HEK293T (cell line): ENCODE data around the gene PXK.

Source experiments
- CTCF ChIA-PET: fragments of 350-600 bp; formaldehyde crosslinking; extraction: SDS; loops from one replicate; lab custom pipeline; 2021; ENCODE audit warnings: antibody characterized with exemption, inconsistent platforms; lab: Yijun Ruan, JAX
- POLR2A ChIA-PET: fragments of 350-600 bp; formaldehyde crosslinking; extraction: SDS; loops from one replicate; lab custom pipeline; 2020; ENCODE audit warnings: antibody characterized with exemption, inconsistent platforms; lab: Yijun Ruan, JAX
- DNase-seq: peaks from one replicate; pipeline ENCODE4 v3.0.0; 2012; ENCODE audit warnings: mixed read lengths; ENCODE audit errors: extremely low spot score
- ARNT ChIP-seq: fragments of 450-650 bp; IDR thresholded peaks from 2 replicates; pipeline ENCODE4 v1.6.1; 2017; ENCODE audit warnings: mild to moderate bottlenecking
- BHLHE40 ChIP-seq: fragments of 450-650 bp; IDR thresholded peaks from 2 replicates; pipeline ENCODE4 v1.6.1; 2016; ENCODE audit warnings: mild to moderate bottlenecking, moderate library complexity, borderline replicate concordance
- CTBP1 ChIP-seq: fragments of 450-650 bp; IDR thresholded peaks from 2 replicates; pipeline ENCODE4 v1.6.1; 2016; ENCODE audit warnings: borderline replicate concordance
- ELF4 ChIP-seq: fragments of 450-650 bp; IDR thresholded peaks from 2 replicates; pipeline ENCODE4 v1.6.1; 2017; ENCODE audit warnings: antibody characterized with exemption
- FOXA1 ChIP-seq: fragments of 450-650 bp; IDR thresholded peaks from 2 replicates; pipeline ENCODE4 v1.6.1; 2016; ENCODE audit warnings: mild to moderate bottlenecking
- FOXK2 ChIP-seq: fragments of 450-650 bp; IDR thresholded peaks from 2 replicates; pipeline ENCODE4 v1.6.1; 2016; ENCODE audit warnings: mild to moderate bottlenecking
- FOXM1 ChIP-seq: fragments of 450-650 bp; IDR thresholded peaks from 2 replicates; pipeline ENCODE4 v1.6.1; 2017; ENCODE audit warnings: mild to moderate bottlenecking, borderline replicate concordance
- HDGF ChIP-seq: fragments of 450-650 bp; IDR thresholded peaks from 2 replicates; pipeline ENCODE4 v1.6.1; 2017; ENCODE audit warnings: antibody characterized with exemption, borderline replicate concordance
- L3MBTL2 ChIP-seq: fragments of 450-650 bp; conservative IDR thresholded peaks from 2 replicates; pipeline ENCODE4 v1.6.1; 2016; ENCODE audit warnings: mild to moderate bottlenecking
- LEF1 ChIP-seq: fragments of 450-650 bp; IDR thresholded peaks from 2 replicates; pipeline ENCODE4 v1.6.1; 2017; ENCODE audit warnings: mild to moderate bottlenecking, borderline replicate concordance
- NFRKB ChIP-seq: fragments of 450-650 bp; IDR thresholded peaks from 2 replicates; pipeline ENCODE4 v1.6.1; 2016; ENCODE audit warnings: mild to moderate bottlenecking, moderate library complexity
- SP1 ChIP-seq: fragments of 450-650 bp; IDR thresholded peaks from 2 replicates; pipeline ENCODE4 v1.6.1; 2017
- SUZ12 ChIP-seq: fragments of 450-650 bp; IDR thresholded peaks from 2 replicates; pipeline ENCODE4 v1.6.1; 2016; ENCODE audit warnings: mild to moderate bottlenecking
- TARDBP ChIP-seq: fragments of 450-650 bp; IDR thresholded peaks from 2 replicates; pipeline ENCODE4 v1.6.1; 2016
- ZNF384 ChIP-seq: fragments of 450-650 bp; IDR thresholded peaks from 2 replicates; pipeline ENCODE4 v1.6.1; 2016
- TF ChIP-seq, protein P1 (sequence below): fragments of 450-650 bp; IDR thresholded peaks from 2 replicates; pipeline ENCODE4 v1.6.1; 2016

PXK gene

DNA sequence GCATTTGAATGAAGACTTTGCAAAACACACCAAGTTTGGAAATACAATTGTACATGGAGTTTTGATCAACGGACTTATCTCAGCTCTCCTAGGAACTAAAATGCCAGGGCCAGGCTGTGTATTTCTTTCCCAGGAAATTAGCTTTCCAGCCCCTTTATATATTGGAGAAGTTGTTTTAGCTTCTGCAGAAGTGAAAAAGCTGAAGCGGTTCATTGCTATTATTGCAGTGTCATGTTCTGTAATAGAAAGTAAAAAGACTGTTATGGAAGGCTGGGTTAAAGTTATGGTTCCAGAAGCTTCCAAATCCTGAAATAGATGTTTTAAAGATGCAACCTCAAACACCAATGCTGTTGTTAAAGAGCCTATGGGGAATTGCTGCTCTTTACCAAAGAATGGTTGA is 14.9 kb upstream of the PXK start:
- TF ChIP-seq FOXK2 (no peak), ARNT (no peak), FOXA1 (no peak), ELF4 (no peak), BHLHE40 (no peak), LEF1 (no peak), L3MBTL2 (no peak), NFRKB (no peak), FOXM1 (no peak), ZNF384 (no peak), HDGF (no peak), CTBP1 (no peak), TARDBP (no peak), SUZ12 (no peak), SP1 (no peak)
- TF ChIP-seq, protein P1, sequence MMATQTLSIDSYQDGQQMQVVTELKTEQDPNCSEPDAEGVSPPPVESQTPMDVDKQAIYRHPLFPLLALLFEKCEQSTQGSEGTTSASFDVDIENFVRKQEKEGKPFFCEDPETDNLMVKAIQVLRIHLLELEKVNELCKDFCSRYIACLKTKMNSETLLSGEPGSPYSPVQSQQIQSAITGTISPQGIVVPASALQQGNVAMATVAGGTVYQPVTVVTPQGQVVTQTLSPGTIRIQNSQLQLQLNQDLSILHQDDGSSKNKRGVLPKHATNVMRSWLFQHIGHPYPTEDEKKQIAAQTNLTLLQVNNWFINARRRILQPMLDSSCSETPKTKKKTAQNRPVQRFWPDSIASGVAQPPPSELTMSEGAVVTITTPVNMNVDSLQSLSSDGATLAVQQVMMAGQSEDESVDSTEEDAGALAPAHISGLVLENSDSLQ: no peak
- no peak for DNase-seq
- ChIA-PET CTCF (interaction anchor here (0.6 to 2.3 kb wide), 2 partner anchors 97 to 298 kb away, joined by 6 to 10 read pairs; no protein-coding TSS in a partner anchor), POLR2A (interaction anchor here (0.9 to 3.5 kb wide), 2 partner anchors 11 to 17 kb away, joined by 5 to 18 read pairs; partner anchors contain the start of genes HTD2 and RPP14)

DNA sequence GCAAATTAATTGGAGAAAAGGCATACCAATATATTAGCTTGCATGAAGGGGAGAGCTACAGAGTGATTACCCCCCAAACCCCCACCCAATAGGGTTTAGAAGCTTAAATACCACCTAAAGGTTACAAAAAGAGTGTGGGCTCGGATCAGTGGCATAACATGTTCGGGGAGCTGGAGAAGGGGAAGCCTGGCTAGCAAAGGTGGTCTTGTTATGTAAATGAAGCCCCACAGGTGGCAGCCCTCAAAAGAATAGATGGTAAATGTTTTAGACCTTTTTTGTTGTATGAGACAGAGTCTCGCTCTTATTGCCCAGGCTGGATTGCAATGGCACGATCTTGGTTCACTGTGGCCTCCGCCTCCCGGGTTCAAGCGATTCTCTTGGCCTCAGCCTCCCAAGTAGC is 10.9 kb upstream of the PXK start:
- ChIA-PET POLR2A (no interaction called here), CTCF (interaction anchor here (0.6 to 1.1 kb wide), 2 partner anchors 101 to 134 kb away, joined by 3 to 4 read pairs; no protein-coding TSS in a partner anchor)
- no peak for DNase-seq
- no peak for TF ChIP-seq ELF4
- no peak for TF ChIP-seq FOXM1
- TF ChIP-seq SUZ12: no peak
- TF ChIP-seq LEF1: no peak
- no peak for TF ChIP-seq NFRKB
- TF ChIP-seq, protein P1: no peak
- no peak for TF ChIP-seq CTBP1
- no peak for TF ChIP-seq BHLHE40
- TF ChIP-seq ZNF384: no peak
- no peak for TF ChIP-seq FOXA1
- TF ChIP-seq TARDBP: no peak
- no peak for TF ChIP-seq L3MBTL2
- TF ChIP-seq FOXK2: no peak
- TF ChIP-seq HDGF: no peak

DNA sequence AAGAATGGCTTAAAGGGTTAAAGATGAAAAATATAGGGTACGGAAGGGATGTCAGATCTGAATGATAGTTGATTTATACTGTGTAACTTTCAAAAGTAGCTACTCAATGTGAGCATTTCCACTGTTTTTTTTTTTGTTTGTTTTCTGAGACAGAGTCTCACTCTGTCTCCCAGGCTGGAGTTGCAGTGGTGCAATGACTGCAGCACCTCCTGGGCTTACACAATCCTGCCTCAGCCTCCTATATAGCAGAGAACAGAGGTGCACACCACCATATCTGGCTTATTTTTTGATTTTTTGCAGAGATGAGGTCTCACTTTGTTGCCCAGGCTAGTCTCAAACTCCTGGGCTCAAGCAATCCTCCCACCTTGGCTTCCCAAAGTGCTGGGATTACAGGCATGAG is 9.9 kb upstream of the PXK start:
- no peak for DNase-seq
- ChIA-PET CTCF (interaction anchor here (1.1 kb wide), 1 partner anchor 100 kb away, joined by 4 read pairs; no protein-coding TSS in a partner anchor), POLR2A (no interaction called here)
- no peak for TF ChIP-seq FOXA1
- no peak for TF ChIP-seq BHLHE40
- no peak for TF ChIP-seq L3MBTL2
- TF ChIP-seq NFRKB: no peak
- TF ChIP-seq CTBP1: no peak
- TF ChIP-seq FOXK2: no peak
- no peak for TF ChIP-seq SUZ12
- TF ChIP-seq LEF1: no peak
- TF ChIP-seq, protein P1: no peak
- TF ChIP-seq HDGF: no peak
- no peak for TF ChIP-seq FOXM1

DNA sequence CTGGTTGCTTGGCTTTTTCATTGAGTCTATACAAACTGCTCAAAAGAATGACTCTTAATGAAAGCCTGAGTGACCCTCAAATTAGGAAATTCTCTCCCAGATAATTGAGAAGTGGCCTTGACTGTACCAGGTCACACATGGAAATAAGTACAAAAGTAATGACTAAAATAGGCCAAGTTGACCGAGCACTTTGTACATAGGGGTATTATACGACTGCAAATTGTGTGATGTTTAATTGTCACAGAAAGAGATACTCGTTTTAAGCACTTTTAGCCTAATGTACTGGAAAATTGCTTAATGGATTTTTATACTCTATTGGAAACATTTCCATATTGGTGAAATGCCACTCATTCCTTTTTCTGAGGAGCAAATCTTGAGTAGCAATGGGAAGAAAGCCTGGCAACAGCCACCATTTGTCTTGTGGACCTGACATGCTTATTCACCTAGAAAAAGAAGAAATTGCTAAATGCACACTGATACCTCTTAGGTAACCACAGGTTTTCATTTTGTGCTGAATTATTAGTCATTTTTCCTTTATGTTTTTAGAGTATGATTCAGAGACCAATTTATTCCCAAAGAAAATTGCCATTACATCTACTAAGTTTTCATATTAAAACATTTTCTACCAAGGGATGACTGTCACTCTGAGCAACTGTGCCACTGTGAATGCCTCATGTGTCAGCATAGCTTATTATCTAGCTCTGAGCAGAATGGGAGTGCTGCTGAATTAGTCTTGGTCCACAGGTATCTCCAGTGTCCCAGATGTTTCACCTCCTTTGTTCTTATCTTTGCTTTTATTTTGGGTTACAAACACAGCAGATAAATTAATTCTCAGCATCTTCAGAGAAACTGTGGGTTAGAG is 8.9 kb upstream of the PXK start:
- ChIA-PET POLR2A (no interaction called here), CTCF (interaction anchor here (0.6 kb wide), 1 partner anchor 16 kb away, joined by 3 read pairs; no protein-coding TSS in a partner anchor)
- no peak for TF ChIP-seq ELF4
- TF ChIP-seq FOXA1: no peak
- no peak for TF ChIP-seq ARNT
- no peak for TF ChIP-seq FOXM1
- no peak for TF ChIP-seq CTBP1
- no peak for TF ChIP-seq ZNF384
- DNase-seq: no peak

DNA sequence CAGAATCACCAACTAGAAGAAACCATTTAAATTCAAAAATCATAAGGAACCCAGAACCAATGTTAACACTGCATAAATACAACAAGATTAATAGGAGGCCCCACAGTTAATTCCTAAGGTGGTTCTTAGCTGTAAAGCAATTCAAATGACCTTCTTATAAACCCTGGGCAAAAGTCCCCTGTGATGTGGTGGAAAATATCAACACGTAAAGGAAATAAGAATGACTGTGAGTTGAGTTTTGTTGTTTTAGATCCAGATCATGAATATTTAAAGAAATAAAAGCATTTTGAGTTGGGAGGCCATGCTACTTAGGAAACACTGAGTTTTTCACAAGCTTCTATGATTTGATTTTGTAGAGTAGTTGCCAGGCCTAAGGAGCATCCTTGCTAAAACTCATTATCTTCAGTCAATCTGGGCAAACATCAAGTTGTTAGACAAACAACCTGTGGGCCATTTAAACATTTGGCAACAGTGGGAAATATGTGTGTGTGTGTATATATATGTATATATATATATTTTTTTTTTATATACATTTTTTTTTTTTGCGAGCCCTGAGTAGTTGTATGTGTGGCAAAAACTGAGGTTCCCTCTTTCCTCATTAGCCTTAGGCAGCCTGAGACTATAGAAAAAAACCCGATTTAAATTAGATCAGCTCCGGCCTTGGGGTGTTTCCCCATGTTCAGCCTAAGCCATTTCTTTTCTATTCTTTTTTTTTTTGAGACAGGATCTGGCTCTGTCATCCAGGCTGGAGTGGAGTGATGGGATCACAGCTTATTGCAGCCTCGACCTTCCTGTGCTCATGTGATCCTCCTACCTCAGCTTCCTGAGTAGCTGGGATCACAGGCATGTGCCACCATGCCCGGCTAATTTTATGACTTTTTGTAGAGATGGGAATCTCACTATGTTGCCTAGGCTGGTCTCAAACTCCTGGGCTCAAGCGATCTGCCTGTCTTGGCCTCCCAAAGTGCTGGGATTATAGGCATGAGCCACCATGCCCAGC is 8.0 kb upstream of the PXK start:
- ChIA-PET CTCF (no interaction called here), POLR2A (interaction anchor here (0.6 to 1.0 kb wide), 2 partner anchors 9 to 10 kb away, joined by 3 to 4 read pairs; no protein-coding TSS in a partner anchor)
- TF ChIP-seq FOXM1: no peak
- TF ChIP-seq ARNT: no peak
- TF ChIP-seq TARDBP: no peak
- no peak for TF ChIP-seq BHLHE40
- no peak for TF ChIP-seq SP1
- TF ChIP-seq NFRKB: no peak
- TF ChIP-seq LEF1: no peak
- TF ChIP-seq ZNF384: no peak
- no peak for TF ChIP-seq L3MBTL2
- no peak for TF ChIP-seq FOXK2
- TF ChIP-seq CTBP1: no peak
- TF ChIP-seq SUZ12: no peak
- no peak for TF ChIP-seq HDGF
- TF ChIP-seq, protein P1: no peak
- no peak for TF ChIP-seq ELF4
- TF ChIP-seq FOXA1: no peak
- no peak for DNase-seq
